C1 segment of cervical spinal cord (tissue), 14 donors: Measurements from ENCODE around the gene SLC4A9.

Source experiments
- DNase-seq, 14 donors: peaks; one replicate each; lab custom pipeline; 2025; lab: John Stamatoyannopoulos, UW

Gene SLC4A9

GRCh38 chr5:140360101-140360500 is at the start of gene SLC4A9:
Gene SLC4A9, plus strand, starts transcription at chr5:140360194. Its CDS starts 43 bp downstream, at chr5:140360237.
- DNase-seq: no peak

- DNase-seq: no peak
Measured at GRCh38 chr5:140310434-140310833, 49.6 kb upstream of the SLC4A9 start.

- no peak for DNase-seq
Measured at GRCh38 chr5:140311011-140311467, 49.0 kb upstream of the SLC4A9 start.

- peak in 1 of 14 donors; percentile 31 for DNase-seq
Measured at GRCh38 chr5:140312067-140312790, 47.8 kb upstream of the SLC4A9 start.

- DNase-seq: no peak
Measured at GRCh38 chr5:140312791-140313189, 47.2 kb upstream of the SLC4A9 start.

- peak in 1 of 14 donors; percentile 29 for DNase-seq
Measured at GRCh38 chr5:140317859-140318258, 42.1 kb upstream of the SLC4A9 start.

GRCh38 chr5:140318792-140319191 is 41.2 kb upstream of the SLC4A9 start:
- no peak for DNase-seq

GRCh38 chr5:140319833-140320232 is 40.2 kb upstream of the SLC4A9 start:
- DNase-seq: no peak

- peak in 7 of 14 donors; percentile 10 to 69 (median 48) for DNase-seq
Measured at GRCh38 chr5:140321796-140322195, 38.2 kb upstream of the SLC4A9 start.

- peak in 12 of 14 donors; percentile 28 to 70 (median 48) for DNase-seq
Measured at GRCh38 chr5:140322751-140323731, 37.0 kb upstream of the SLC4A9 start.

- DNase-seq: no peak
Measured at GRCh38 chr5:140324041-140324600, 35.9 kb upstream of the SLC4A9 start.

- no peak for DNase-seq
Measured at GRCh38 chr5:140324617-140325241, 35.3 kb upstream of the SLC4A9 start.

- no peak for DNase-seq
Measured at GRCh38 chr5:140325486-140325885, 34.5 kb upstream of the SLC4A9 start.

- no peak for DNase-seq
Measured at GRCh38 chr5:140327589-140327988, 32.4 kb upstream of the SLC4A9 start.

GRCh38 chr5:140328036-140328764 is 31.8 kb upstream of the SLC4A9 start:
- DNase-seq: no peak

GRCh38 chr5:140329739-140330481 is 30.1 kb upstream of the SLC4A9 start:
- no peak for DNase-seq

GRCh38 chr5:140331638-140332037 is 28.4 kb upstream of the SLC4A9 start:
- DNase-seq: no peak

- peak in 1 of 14 donors; percentile 27 for DNase-seq
Measured at GRCh38 chr5:140336388-140336787, 23.6 kb upstream of the SLC4A9 start.

- DNase-seq: no peak
Measured at GRCh38 chr5:140337880-140338279, 22.1 kb upstream of the SLC4A9 start.

GRCh38 chr5:140338336-140338735 is 21.7 kb upstream of the SLC4A9 start:
- no peak for DNase-seq
